K562 (cell line): ENCODE data around the gene DIAPH1. TPM values are rescaled to one million over a fixed set of nuclear protein-coding genes. Genes with fewer than 3 reads are reported as not detected.

Experiments
- ARNT ChIP-seq, 2 experiments: fragments of 450-650 bp; IDR thresholded peaks; 2 replicates each; pipeline ENCODE4 v1.6.1; 2016; ENCODE audit warnings: mild to moderate bottlenecking in 1 of 2
- CTCFL ChIP-seq: IDR thresholded peaks from 2 replicates; pipeline ENCODE4 v1.6.1; 2011; ENCODE audit warnings: borderline replicate concordance, low read depth, mild to moderate bottlenecking, moderate library complexity, low read length; ENCODE audit not compliant: insufficient read depth, poor library complexity, severe bottlenecking
- FOXA3 ChIP-seq, 2 experiments: fragments of 450-650 bp in 1 of 2; sonication (generic) in 1 of 2; formaldehyde crosslinking; IDR thresholded peaks in 1 of 2; conservative IDR thresholded peaks in 1 of 2; 2 replicates each; pipeline versions ENCODE4 v1.4.0 to v1.8.0; 2020 to 2022; ENCODE audit warnings: mild to moderate bottlenecking in 2 of 2, missing genetic modification reagents in 1 of 2
- GATAD2B ChIP-seq: fragments of 450-650 bp; IDR thresholded peaks from 2 replicates; pipeline ENCODE4 v1.6.1; 2017; ENCODE audit warnings: mild to moderate bottlenecking, borderline replicate concordance
- HDAC1 ChIP-seq, 2 experiments: fragments of 450-650 bp; IDR thresholded peaks; 2 replicates each; pipeline ENCODE4 v1.6.1; 2016 to 2017; ENCODE audit warnings: inconsistent platforms in 1 of 2, mild to moderate bottlenecking in 1 of 2, moderate library complexity in 1 of 2
- HEY1 ChIP-seq: fragments of 250-450 bp; sonication (Bioruptor Pico); IDR thresholded peaks from 2 replicates; pipeline ENCODE4 v1.5.0; 2020; ENCODE audit warnings: mild to moderate bottlenecking, moderate library complexity, borderline replicate concordance
- HLTF ChIP-seq: fragments of 450-650 bp; IDR thresholded peaks from 2 replicates; pipeline ENCODE4 v1.6.1; 2016
- HOXB6 ChIP-seq: fragments of 250-450 bp; sonication (Bioruptor Pico); IDR thresholded peaks from 2 replicates; pipeline ENCODE4 v1.5.1; 2022; ENCODE audit warnings: mild to moderate bottlenecking, borderline replicate concordance
- KLF6 ChIP-seq: fragments of 250-450 bp; sonication (Bioruptor Pico); IDR thresholded peaks from 2 replicates; pipeline ENCODE4 v1.4.0; 2020; ENCODE audit warnings: mild to moderate bottlenecking, moderate library complexity, borderline replicate concordance
- MNT ChIP-seq, 2 experiments: fragments of 450-650 bp; conservative IDR thresholded peaks; 2 replicates each; pipeline ENCODE4 v1.6.1; 2017; ENCODE audit warnings: mild to moderate bottlenecking in 2 of 2, moderate library complexity in 2 of 2
- POLR2B ChIP-seq: fragments of 450-650 bp; IDR thresholded peaks from 2 replicates; pipeline ENCODE4 v1.6.1; 2018; ENCODE audit warnings: low read depth; ENCODE audit not compliant: partially characterized antibody
- RAD51 ChIP-seq: fragments of 450-650 bp; IDR thresholded peaks from 2 replicates; pipeline ENCODE4 v1.7.1; 2016; ENCODE audit warnings: low read depth, mild to moderate bottlenecking, borderline replicate concordance
- SIRT6 ChIP-seq: IDR thresholded peaks from one replicate; pipeline ENCODE4 v1.6.1; 2012; ENCODE audit warnings: low read depth, mild to moderate bottlenecking, control low read depth, inconsistent platforms, low read length, moderate library complexity
- SMARCC2 ChIP-seq: fragments of 450-650 bp; IDR thresholded peaks from 2 replicates; pipeline ENCODE4 v1.6.1; 2017; ENCODE audit warnings: antibody characterized with exemption, moderate library complexity, mild to moderate bottlenecking, low read depth
- SREBF2 ChIP-seq: sonication (generic); formaldehyde crosslinking; IDR thresholded peaks from 2 replicates; pipeline ENCODE4 v1.4.0; 2020; ENCODE audit warnings: mild to moderate bottlenecking, missing genetic modification reagents
- ZNF263 ChIP-seq: sonication (generic); formaldehyde crosslinking; IDR thresholded peaks from 2 replicates; pipeline ENCODE4 v1.8.0; 2022; ENCODE audit warnings: mild to moderate bottlenecking, missing genetic modification reagents, borderline replicate concordance
- ZNF507 ChIP-seq: conservative IDR thresholded peaks from 2 replicates; pipeline ENCODE4 v1.6.1; 2017; ENCODE audit warnings: missing genetic modification characterization, missing compliant biosample characterization
- polyA plus RNA-seq, 8 experiments: library from polyadenylated mRNA; depleted of rRNA in 4 of 8; stranded (reverse) in 5 of 8; unstranded in 3 of 8; fragments of >200 nt; fragmentation: Nextera tagmentation in 2 of 8; fragmentation: Illumina TruSeq in 1 of 8; extraction: Ambion mirVana in 2 of 8; extraction: Trizol in 1 of 8; gene quantifications; 2 replicates each; pipeline versions ENCODE4 v1.2.1 to v1.2.3, GENCODE V29; 2011 to 2014; ENCODE audit warnings: inconsistent platforms in 1 of 8, missing spikeins in 1 of 8
- total RNA-seq, 7 experiments: library from RNA; depleted of rRNA in 6 of 7; stranded (reverse); fragments of >200 nt in 6 of 7; fragmentation: Illumina TruSeq in 2 of 7; extraction: Trizol in 2 of 7; gene quantifications; 2 replicates each; pipeline versions ENCODE4 v1.2.1 to v1.2.3, GENCODE V29; 2011 to 2021; ENCODE audit warnings: low replicate concordance in 1 of 7
- TF ChIP-seq, protein P1 (sequence below): sonication (generic); formaldehyde crosslinking; IDR thresholded peaks from 2 replicates; pipeline ENCODE4 v1.8.1; 2023; ENCODE audit warnings: mild to moderate bottlenecking, missing genetic modification reagents
- TF ChIP-seq, protein P2 (sequence below): sonication (generic); formaldehyde crosslinking; IDR thresholded peaks from 2 replicates; pipeline ENCODE4 v1.8.0; 2022; ENCODE audit warnings: mild to moderate bottlenecking, missing genetic modification reagents

Gene DIAPH1
- total and polyA plus RNA-seq, 9 of the 15 experiments (the other 6 are each of a cell fraction or from before 2014, with no cell fraction given): 60.8 to 328 (median 97.8) TPM

GRCh38 chr5:141650851-141651727 is 32.3 kb upstream of the DIAPH1 start, which contains the start of gene FCHSD1 (continued):
- peak; percentile 8 for TF ChIP-seq CTCFL
- TF ChIP-seq SREBF2 (CRISPR knock-in tag): no peak
- no peak for TF ChIP-seq HEY1
- no peak for TF ChIP-seq RAD51
- no peak for TF ChIP-seq FOXA3 (CRISPR knock-in tag; conservative IDR thresholded peaks at IDR 0.05 in 1 of 2, IDR thresholded peaks at IDR 0.05 in 1 of 2)
- TF ChIP-seq ARNT (IDR thresholded peaks at IDR 0.05): no peak
- TF ChIP-seq GATAD2B: no peak
- no peak for TF ChIP-seq HOXB6 (CRISPR knock-in tag)
- TF ChIP-seq, protein P1, sequence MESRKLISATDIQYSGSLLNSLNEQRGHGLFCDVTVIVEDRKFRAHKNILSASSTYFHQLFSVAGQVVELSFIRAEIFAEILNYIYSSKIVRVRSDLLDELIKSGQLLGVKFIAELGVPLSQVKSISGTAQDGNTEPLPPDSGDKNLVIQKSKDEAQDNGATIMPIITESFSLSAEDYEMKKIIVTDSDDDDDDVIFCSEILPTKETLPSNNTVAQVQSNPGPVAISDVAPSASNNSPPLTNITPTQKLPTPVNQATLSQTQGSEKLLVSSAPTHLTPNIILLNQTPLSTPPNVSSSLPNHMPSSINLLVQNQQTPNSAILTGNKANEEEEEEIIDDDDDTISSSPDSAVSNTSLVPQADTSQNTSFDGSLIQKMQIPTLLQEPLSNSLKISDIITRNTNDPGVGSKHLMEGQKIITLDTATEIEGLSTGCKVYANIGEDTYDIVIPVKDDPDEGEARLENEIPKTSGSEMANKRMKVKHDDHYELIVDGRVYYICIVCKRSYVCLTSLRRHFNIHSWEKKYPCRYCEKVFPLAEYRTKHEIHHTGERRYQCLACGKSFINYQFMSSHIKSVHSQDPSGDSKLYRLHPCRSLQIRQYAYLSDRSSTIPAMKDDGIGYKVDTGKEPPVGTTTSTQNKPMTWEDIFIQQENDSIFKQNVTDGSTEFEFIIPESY: no peak
- TF ChIP-seq ZNF263 (CRISPR knock-in tag): no peak
- TF ChIP-seq SMARCC2: no peak
- no peak for TF ChIP-seq HLTF
- no peak for TF ChIP-seq ZNF507 (tag)
- TF ChIP-seq MNT (conservative IDR thresholded peaks at IDR 0.05): 0 out of 4 replicates have a peak, but pooled peaks have one; percentile 17 to 37
- peak in 1 of 2 experiments; percentile 33; a peak in 1 of 4 replicates for TF ChIP-seq HDAC1 (IDR thresholded peaks at IDR 0.05)
- TF ChIP-seq SIRT6: no peak
- no peak for TF ChIP-seq POLR2B
- TF ChIP-seq KLF6 (CRISPR knock-in tag): no peak
- TF ChIP-seq, protein P2, sequence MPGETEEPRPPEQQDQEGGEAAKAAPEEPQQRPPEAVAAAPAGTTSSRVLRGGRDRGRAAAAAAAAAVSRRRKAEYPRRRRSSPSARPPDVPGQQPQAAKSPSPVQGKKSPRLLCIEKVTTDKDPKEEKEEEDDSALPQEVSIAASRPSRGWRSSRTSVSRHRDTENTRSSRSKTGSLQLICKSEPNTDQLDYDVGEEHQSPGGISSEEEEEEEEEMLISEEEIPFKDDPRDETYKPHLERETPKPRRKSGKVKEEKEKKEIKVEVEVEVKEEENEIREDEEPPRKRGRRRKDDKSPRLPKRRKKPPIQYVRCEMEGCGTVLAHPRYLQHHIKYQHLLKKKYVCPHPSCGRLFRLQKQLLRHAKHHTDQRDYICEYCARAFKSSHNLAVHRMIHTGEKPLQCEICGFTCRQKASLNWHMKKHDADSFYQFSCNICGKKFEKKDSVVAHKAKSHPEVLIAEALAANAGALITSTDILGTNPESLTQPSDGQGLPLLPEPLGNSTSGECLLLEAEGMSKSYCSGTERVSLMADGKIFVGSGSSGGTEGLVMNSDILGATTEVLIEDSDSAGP (CRISPR knock-in tag): no peak
